Measurements from ENCODE around the gene IGFBP2.

IGFBP2 gene

DNA sequence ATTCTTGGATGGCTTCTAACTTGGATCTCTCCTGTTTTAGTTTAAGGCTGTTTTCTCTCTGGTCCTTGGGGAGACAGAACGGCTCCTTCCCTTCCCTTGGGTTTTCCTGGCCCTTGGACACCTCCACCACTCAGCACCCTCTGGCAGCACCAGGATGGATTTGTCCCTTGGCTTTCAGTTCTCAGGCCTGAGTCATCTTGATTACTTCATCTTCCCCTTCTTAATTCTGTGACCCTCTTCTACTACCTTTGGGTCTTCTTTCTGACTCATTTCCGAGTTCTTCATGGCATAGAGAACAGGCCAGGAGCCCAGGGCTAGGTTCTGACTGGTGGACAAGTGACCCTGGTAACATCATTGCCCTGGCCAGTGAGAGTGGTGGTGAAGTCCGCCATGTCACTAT lies 14.9 kb downstream of the IGFBP2 start:
- H3K9me3 ChIP-seq (ENCODE audit: low read length): no peaks in the 10 kb centered on the region
- no peaks in the 10 kb centered on the region for H3K4me1 ChIP-seq (ENCODE audit: insufficient read depth, low read length)
- no peaks in the 10 kb centered on the region for H3K27me3 ChIP-seq (ENCODE audit: control insufficient read depth in 1 of 2, insufficient read depth in 2 of 2, low read length in 2 of 2)
- H3K27ac ChIP-seq (ENCODE audit: low read depth, low read length): no peak overlapping the region
- no peak overlapping the region for H3K9ac ChIP-seq (ENCODE audit: low read length)
- no peak overlapping the region for H3K4me3 ChIP-seq (ENCODE audit: low read depth in 1 of 2, low read length in 2 of 2)
- H3K36me3 ChIP-seq (ENCODE audit: insufficient read depth, low read length): no peaks in the 10 kb centered on the region

DNA sequence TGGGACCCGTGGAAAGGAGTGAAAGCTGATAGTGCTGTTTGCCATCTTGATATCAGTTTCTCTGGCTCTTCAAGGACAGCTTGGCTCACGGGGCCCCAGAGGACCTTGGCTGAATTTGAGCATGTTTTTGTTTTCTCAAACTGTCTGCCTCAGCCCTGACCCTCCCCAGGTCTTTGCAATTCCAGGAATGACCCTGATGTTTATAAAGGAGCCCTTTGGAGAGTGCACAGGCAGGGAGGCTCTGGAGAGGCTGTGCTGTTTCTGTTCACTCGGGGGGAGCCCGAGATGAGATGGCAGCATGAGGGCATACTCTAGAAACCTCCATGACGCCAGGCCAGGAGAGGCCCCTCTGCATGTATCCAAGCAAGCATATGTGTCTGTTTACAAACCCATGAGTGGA lies 16.4 kb downstream of the IGFBP2 start:
- no peaks in the 10 kb centered on the region for H3K9me3 ChIP-seq (ENCODE audit: low read length)
- H3K36me3 ChIP-seq (ENCODE audit: insufficient read depth, low read length): no peaks in the 10 kb centered on the region
- H3K27ac ChIP-seq (ENCODE audit: low read depth, low read length): no peak overlapping the region
- no peaks in the 10 kb centered on the region for H3K27me3 ChIP-seq (ENCODE audit: control insufficient read depth in 1 of 2, insufficient read depth in 2 of 2, low read length in 2 of 2)
- no peak overlapping the region for H3K9ac ChIP-seq (ENCODE audit: low read length)
- no peak overlapping the region for H3K4me3 ChIP-seq (ENCODE audit: low read depth in 1 of 2, low read length in 2 of 2)
- H3K4me1 ChIP-seq (ENCODE audit: insufficient read depth, low read length): no peaks in the 10 kb centered on the region

DNA sequence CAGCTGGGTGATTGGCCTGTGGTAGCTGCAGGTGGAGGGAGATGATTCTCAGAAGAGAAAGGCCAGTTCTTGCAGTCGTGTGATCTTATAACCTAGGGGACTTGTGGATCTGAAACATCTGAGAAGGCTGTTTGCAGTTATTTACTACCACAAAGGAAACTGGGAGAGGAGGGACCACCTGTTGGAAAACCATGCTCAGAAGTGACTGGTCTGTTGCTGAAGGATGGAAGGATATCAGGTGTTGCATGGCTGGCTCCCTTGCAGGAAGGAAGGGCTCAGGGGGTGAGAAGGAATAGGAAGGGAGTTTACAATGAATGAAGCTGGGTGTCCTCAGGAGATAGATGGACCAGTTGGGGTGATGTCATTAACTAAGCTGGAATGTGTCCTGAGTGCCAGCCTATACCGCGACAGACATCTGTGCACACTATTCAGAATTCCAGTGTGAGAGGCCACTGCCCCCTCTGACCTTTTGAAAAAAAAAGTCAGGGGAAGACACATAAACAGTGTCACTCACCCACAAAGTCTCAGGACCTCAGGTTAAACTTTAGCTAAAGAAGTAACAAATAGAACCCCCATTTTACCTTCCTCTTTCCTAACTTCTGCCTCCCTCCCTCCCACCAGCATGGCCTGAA lies 17.5 kb downstream of the IGFBP2 start:
- Histone ChIP-seq H3K36me3 (ENCODE audit: insufficient read depth, low read length) (no peaks in the 10 kb centered on the region), H3K9ac (ENCODE audit: low read length) (no peak overlapping the region), H3K9me3 (ENCODE audit: low read length) (no peaks in the 10 kb centered on the region), H3K4me1 (ENCODE audit: insufficient read depth, low read length) (no peaks in the 10 kb centered on the region), H3K27ac (ENCODE audit: low read depth, low read length) (no peak overlapping the region), H3K27me3 (ENCODE audit: control insufficient read depth in 1 of 2, insufficient read depth in 2 of 2, low read length in 2 of 2) (no peaks in the 10 kb centered on the region), H3K4me3 (ENCODE audit: low read depth in 1 of 2, low read length in 2 of 2) (no peak overlapping the region)

DNA sequence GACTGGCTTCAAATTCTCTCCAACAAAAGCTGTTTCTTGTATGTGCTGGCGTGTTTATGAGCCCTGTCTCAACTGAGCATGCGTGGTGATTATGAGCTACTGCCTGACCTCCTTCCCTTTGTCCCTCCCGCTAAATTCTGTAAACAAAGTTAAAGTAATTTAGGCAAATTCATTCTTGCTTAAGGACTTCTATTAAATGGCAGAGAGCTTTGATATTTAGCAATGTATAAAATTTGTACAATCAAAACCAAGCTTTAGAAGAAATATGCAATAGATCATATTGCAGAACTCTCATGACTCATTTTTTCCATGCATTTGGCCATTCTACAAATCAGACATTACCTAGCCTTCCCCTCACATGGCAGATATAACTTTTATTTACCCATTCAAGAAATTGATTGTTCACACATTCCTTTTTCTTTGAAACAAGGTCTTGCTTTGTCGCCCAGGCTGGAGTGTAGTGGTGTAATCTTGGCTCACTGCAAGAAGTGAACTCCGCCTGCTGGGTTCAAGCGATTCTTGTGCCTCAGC lies 18.2 kb downstream of the IGFBP2 start:
- H3K27ac ChIP-seq (ENCODE audit: low read depth, low read length): no peak overlapping the region
- no peak overlapping the region for H3K4me3 ChIP-seq (ENCODE audit: low read depth in 1 of 2, low read length in 2 of 2)
- H3K36me3 ChIP-seq (ENCODE audit: insufficient read depth, low read length): no peaks in the 10 kb centered on the region
- H3K9ac ChIP-seq (ENCODE audit: low read length): no peak overlapping the region
- no peaks in the 10 kb centered on the region for H3K4me1 ChIP-seq (ENCODE audit: insufficient read depth, low read length)
- H3K27me3 ChIP-seq (ENCODE audit: control insufficient read depth in 1 of 2, insufficient read depth in 2 of 2, low read length in 2 of 2): no peaks in the 10 kb centered on the region
- no peaks in the 10 kb centered on the region for H3K9me3 ChIP-seq (ENCODE audit: low read length)

DNA sequence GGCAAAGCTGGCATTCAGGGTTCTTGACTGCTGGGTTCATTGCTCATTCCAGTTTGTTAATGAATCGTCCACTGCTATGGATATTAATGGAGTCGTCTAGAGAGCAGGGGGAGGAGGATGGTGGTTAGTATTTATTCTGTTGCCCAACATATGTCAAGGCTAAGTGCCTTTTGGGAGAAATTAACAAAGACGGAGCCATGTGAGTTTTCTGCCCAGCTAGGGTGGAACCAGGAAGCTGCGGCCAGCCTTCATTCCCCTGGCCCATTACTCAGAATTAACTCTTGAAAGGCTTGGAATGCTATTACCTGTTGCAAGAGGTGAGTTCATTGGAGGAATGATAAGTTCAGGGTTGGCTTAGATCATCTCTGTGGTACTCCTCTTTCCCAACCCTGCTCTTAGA lies 19.3 kb downstream of the IGFBP2 start:
- Histone ChIP-seq H3K27ac (ENCODE audit: low read depth, low read length) (no peak overlapping the region), H3K27me3 (ENCODE audit: control insufficient read depth in 1 of 2, insufficient read depth in 2 of 2, low read length in 2 of 2) (no peaks in the 10 kb centered on the region), H3K9me3 (ENCODE audit: low read length) (no peaks in the 10 kb centered on the region), H3K36me3 (ENCODE audit: insufficient read depth, low read length) (no peaks in the 10 kb centered on the region), H3K4me3 (ENCODE audit: low read depth in 1 of 2, low read length in 2 of 2) (no peak overlapping the region), H3K4me1 (ENCODE audit: insufficient read depth, low read length) (no peaks in the 10 kb centered on the region), H3K9ac (ENCODE audit: low read length) (no peak overlapping the region)

DNA sequence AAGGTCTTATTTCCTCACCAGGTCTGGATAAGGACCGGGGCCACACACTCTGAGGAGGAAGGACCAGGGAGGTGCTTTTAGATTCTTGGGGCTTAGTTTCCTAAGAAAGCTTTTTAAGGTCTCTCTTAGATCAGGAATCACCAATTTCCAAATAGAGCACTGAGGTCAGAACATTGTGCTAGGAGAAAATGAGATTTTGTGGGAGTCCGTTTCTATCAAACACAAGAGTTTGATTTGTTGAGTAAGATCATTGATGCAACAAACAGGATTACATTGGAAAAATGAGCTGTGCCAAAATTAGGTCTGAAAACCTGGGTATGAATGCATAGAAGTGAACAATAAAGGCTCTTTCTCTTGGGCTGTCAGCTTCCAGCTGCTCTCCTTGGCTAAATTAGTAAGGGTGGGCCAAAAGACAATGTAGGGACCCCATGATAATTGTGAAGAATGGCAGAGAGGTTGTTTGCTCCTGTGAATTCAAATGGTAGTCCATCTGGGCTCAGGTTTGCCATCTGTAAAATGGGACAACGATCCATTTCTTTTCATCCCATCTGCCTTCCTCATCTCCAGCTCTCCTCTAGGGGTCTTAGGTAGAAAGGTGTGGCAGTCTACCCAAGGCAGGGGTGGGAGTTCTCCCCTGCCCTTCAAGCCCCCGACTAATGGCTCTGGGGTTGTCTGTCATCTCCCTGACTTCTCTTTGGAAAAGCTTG lies 20.0 kb downstream of the IGFBP2 start:
- Histone ChIP-seq H3K27ac (ENCODE audit: low read depth, low read length) (no peak overlapping the region), H3K36me3 (ENCODE audit: insufficient read depth, low read length) (no peaks in the 10 kb centered on the region), H3K4me3 (ENCODE audit: low read depth in 1 of 2, low read length in 2 of 2) (no peak overlapping the region), H3K27me3 (ENCODE audit: control insufficient read depth in 1 of 2, insufficient read depth in 2 of 2, low read length in 2 of 2) (no peaks in the 10 kb centered on the region), H3K9me3 (ENCODE audit: low read length) (no peaks in the 10 kb centered on the region), H3K4me1 (ENCODE audit: insufficient read depth, low read length) (no peaks in the 10 kb centered on the region), H3K9ac (ENCODE audit: low read length) (no peak overlapping the region)

DNA sequence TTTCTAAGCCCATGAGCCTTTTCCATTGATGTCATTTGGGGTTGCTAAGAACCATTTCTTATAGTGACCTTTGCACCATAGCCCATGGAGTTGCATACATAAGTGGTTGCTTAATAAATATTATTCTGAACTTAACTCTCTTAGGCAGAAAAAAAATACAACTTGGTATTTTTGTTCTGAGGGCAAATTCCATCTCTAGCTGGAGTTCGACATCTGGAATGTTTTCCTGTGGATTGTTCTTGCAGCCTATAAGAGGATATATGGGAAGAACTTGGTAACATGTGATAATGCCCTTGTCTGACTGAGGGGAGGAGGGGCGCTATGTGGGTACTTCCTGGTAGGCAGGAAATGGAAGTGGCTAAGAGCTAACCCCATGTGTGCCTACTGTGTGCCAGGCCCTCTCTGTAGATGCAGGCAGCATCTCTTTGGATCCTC lies 20.7 kb downstream of the IGFBP2 start:
- Histone ChIP-seq H3K4me3 (ENCODE audit: low read depth in 1 of 2, low read length in 2 of 2) (no peak overlapping the region), H3K4me1 (ENCODE audit: insufficient read depth, low read length) (no peaks in the 10 kb centered on the region), H3K9me3 (ENCODE audit: low read length) (no peaks in the 10 kb centered on the region), H3K36me3 (ENCODE audit: insufficient read depth, low read length) (no peaks in the 10 kb centered on the region), H3K27me3 (ENCODE audit: control insufficient read depth in 1 of 2, insufficient read depth in 2 of 2, low read length in 2 of 2) (no peaks in the 10 kb centered on the region), H3K9ac (ENCODE audit: low read length) (no peak overlapping the region), H3K27ac (ENCODE audit: low read depth, low read length) (no peak overlapping the region)

DNA sequence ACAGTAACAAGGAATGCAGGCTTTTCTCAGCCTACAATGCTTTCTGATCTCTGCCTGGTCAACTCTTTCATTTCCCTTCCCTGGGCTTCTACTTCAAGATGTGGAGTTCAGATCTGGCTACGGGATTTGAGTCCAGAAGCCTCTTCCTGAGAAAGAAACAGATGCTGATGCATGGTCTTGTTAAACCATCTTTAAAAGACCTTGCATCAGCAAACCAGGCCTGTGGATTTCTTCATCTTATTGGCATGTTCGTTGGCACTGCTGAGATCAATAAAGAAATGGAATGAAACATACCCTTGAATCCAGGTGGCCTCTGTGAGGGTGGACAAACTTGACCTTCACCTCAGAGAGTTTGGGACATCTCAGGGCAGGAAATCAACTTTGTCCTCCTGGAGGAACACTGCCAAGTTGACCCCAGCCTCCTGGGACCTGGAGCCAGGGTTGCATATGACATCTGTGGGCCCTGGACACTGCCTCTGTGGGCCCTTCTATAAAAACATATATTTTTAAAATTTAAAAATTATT lies 21.4 kb downstream of the IGFBP2 start:
- Histone ChIP-seq H3K27me3 (ENCODE audit: control insufficient read depth in 1 of 2, insufficient read depth in 2 of 2, low read length in 2 of 2) (no peaks in the 10 kb centered on the region), H3K9me3 (ENCODE audit: low read length) (no peaks in the 10 kb centered on the region), H3K4me1 (ENCODE audit: insufficient read depth, low read length) (no peaks in the 10 kb centered on the region), H3K27ac (ENCODE audit: low read depth, low read length) (no peak overlapping the region), H3K4me3 (ENCODE audit: low read depth in 1 of 2, low read length in 2 of 2) (no peak overlapping the region), H3K36me3 (ENCODE audit: insufficient read depth, low read length) (no peaks in the 10 kb centered on the region), H3K9ac (ENCODE audit: low read length) (no peak overlapping the region)

DNA sequence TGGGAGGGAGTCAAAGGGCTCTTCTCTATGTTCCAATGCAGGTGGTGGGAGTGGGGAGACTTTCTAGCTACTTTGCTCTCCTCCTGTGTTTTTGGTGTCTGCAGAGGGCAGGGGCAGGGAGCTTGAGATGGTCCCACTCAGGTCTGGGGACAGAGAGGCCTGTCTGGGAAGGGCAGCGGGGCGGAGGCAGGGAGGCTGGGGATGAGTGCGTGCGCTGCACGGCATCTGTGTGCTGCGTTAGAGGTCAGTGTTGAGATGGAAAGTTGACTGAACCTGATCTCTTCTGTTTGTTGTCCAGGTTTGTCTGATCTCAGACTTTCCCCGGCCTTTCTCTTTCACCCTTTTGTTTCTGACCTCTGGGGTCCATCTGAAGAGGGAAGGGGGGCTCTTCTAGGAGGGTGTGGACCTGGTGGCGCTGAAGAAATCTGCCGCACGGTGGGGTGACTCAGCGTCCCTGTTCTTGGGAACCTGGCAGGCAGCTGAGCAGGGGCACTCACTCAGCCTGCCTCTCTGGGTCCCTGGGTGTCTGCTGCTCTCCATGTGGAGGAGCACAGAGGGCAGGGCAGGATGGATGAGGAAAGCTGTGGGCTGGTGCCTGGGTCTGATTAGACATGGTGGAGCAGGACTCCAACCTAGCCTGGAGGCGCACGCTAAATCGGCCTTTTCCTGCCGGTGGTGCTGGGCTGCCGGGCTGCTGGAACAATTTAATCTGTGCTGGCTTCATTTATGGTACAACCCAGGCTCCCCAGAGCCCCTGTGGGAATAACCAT lies 24.1 kb downstream of the IGFBP2 start:
- H3K27me3 ChIP-seq (ENCODE audit: control insufficient read depth in 1 of 2, insufficient read depth in 2 of 2, low read length in 2 of 2): no peaks in the 10 kb centered on the region
- H3K36me3 ChIP-seq (ENCODE audit: insufficient read depth, low read length): no peaks in the 10 kb centered on the region
- no peaks in the 10 kb centered on the region for H3K9me3 ChIP-seq (ENCODE audit: low read length)
- H3K4me1 ChIP-seq (ENCODE audit: insufficient read depth, low read length): no peaks in the 10 kb centered on the region
- H3K9ac ChIP-seq (ENCODE audit: low read length): no peak overlapping the region
- no peak overlapping the region for H3K27ac ChIP-seq (ENCODE audit: low read depth, low read length)
- H3K4me3 ChIP-seq (ENCODE audit: low read depth in 1 of 2, low read length in 2 of 2): no peak overlapping the region

DNA sequence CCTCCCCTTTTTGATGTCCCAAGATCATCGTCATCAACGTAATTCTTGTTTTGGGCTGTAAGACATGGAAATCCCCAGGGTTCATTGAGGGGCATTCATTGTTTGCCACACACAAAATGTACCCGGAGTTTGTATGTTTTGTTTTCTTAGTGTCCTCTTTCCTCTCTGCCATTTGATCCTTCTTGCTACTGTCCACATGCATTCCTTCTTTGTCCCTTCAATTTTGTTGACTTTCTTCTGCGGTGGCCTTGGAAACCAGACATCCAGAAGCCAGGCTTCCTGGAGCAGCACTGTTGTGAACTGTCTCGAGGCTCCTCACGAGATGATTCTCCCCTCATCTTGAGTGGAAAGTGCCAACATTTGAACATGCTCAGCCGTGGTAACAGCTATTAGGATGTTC lies 24.8 kb downstream of the IGFBP2 start:
- Histone ChIP-seq H3K27ac (ENCODE audit: low read depth, low read length) (no peak overlapping the region), H3K9me3 (ENCODE audit: low read length) (no peaks in the 10 kb centered on the region), H3K27me3 (ENCODE audit: control insufficient read depth in 1 of 2, insufficient read depth in 2 of 2, low read length in 2 of 2) (no peaks in the 10 kb centered on the region), H3K9ac (ENCODE audit: low read length) (no peak overlapping the region), H3K4me1 (ENCODE audit: insufficient read depth, low read length) (no peaks in the 10 kb centered on the region), H3K36me3 (ENCODE audit: insufficient read depth, low read length) (no peaks in the 10 kb centered on the region), H3K4me3 (ENCODE audit: low read depth in 1 of 2, low read length in 2 of 2) (no peak overlapping the region)

DNA sequence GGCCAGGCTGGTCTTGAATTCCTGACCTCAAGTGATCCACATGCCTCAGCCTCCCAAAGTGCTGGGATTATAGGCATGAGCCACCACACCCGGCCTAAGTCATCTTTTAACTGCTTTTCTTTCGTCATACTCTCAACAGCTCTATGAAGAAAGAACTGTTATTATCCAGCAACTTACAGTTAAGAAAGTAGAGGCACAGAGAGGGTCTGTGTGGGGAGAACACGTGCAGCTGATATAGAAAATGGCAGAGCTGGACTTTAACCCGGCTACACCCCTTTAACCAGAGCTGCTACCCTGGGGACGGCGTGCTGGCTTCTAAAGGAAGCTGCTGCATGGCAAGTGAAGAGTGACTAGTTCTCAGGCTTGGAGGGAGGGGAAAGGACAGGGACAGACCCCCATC lies 25.5 kb downstream of the IGFBP2 start:
- Histone ChIP-seq H3K27me3 (ENCODE audit: control insufficient read depth in 1 of 2, insufficient read depth in 2 of 2, low read length in 2 of 2) (no peaks in the 10 kb centered on the region), H3K9ac (ENCODE audit: low read length) (no peak overlapping the region), H3K9me3 (ENCODE audit: low read length) (no peaks in the 10 kb centered on the region), H3K27ac (ENCODE audit: low read depth, low read length) (no peak overlapping the region), H3K4me1 (ENCODE audit: insufficient read depth, low read length) (no peaks in the 10 kb centered on the region), H3K4me3 (ENCODE audit: low read depth in 1 of 2, low read length in 2 of 2) (no peak overlapping the region), H3K36me3 (ENCODE audit: insufficient read depth, low read length) (no peaks in the 10 kb centered on the region)

Measured in muscle layer of colon (tissue), 2 donors.